Measurements from ENCODE around the gene FTO.

Gene FTO

DNA sequence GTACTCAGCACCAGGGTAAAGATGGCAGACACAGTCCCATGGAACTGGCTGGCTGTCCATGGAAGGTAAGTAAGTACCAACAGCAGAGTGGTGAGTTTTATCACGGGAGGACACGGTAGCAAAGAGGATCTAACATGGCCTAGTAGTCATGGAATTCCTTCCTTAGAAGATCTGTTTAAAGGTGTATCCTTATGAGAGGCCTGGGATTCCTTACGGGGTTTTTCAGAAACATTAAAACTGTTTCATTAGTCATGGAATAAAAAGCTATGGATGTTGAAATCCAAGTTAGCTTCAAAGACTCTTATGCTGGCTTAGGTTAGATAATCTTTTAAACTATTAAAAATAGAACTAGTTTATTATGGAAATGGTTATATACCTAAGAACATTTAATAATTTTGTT, 7.4 kb downstream of the FTO start:
- DNase-seq (ENCODE audit: low spot score), result no peak

DNA sequence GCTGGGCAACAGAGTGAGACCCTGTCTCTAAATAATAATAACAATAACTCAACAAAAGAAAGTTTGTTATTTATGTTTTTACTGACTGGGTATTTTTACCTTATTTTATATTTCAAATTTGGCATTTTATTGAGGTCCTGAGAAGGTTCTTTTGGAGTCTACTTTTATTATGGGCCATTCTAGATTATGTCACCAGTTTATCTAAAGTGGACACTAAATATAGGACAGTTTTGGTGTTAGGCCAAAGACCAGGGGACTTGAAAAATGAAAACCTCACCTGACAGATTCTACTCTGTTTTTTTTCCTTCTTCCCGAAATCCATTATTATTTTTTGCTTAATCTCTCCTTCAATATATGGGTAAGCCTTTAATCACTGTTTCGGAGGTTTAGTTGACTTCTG, 8.1 kb downstream of the FTO start:
- DNase-seq (ENCODE audit: low spot score), result no peak

DNA sequence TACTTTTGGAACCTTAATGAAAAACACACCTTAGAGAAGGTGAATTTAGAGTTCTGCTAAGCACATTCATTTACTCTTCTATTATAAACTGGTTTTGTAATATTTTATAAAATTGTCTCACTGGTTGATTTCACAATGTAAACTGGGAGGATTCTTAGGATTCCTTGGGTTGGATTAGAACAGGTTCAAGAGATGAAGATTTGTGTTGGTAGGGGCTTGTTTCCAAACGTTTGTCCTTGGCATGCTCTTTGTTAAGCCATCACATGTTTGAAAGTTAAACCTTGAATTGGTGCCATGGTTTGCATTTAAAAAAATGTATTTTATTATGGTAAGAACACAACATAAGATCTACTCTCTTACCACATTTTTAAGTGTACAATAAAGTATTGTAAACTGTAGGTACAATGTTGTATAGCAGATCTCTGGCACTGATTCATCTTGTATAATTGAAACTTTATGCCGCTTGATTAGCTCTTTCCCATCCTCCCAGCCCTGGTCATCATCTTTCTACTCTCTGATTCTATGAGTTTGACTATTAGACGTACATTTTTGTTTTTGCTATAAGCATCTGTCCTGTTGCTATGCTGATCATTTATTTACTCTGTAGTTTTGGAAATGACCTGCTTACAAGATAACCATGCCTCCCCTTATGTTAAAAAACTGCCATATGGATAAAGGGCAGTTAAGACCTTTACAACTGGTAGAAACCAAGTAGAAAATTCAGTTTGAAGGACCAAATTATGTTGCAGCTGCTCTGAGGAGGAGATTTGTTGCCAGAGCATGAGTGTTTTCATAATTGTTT, 9.6 kb downstream of the FTO start:
- no peak for DNase-seq (ENCODE audit: low spot score)

- DNase-seq (ENCODE audit: low spot score), result no peak
These were observed 10.5 kb downstream of the FTO start for GRCh38 chr16:53714205-53715022.

DNA sequence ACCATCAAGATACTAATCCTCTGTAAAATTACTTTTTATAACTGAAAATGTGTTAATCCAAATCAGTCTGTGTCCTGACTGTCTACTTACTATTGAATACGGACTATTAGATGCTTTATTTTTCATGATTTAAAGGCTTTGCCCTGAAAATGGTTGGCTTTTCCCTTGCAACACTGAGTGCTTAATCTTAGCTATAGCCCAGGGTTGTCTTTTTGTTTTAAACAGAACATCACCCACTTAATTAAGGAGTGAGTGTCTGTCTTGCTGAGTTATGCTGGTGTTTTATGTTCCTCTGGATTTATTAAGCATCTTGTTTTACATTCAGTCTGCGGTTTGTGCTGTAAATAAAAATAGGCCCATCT, 11.0 kb downstream of the FTO start:
- no peak for DNase-seq (ENCODE audit: low spot score)

DNA sequence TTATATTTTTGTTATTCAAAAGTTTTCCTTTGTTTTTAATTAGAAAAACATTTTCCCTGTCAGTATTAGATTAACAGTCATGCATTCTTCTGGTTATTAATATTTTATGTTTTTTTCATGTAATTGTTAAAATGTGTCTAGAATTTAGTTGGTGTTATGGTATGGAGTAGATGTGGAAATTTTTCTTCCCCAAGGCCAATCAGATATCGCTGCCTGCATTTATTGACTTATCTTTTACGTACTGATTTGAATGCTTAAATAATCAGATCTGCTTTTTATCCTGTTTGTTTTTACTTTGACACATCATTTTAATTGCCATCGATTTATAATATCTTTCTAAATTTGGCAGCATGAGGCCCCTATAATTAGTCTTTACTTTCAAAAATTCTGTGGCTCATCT, 13.6 kb downstream of the FTO start:
- no peak for DNase-seq (ENCODE audit: low spot score)

DNA sequence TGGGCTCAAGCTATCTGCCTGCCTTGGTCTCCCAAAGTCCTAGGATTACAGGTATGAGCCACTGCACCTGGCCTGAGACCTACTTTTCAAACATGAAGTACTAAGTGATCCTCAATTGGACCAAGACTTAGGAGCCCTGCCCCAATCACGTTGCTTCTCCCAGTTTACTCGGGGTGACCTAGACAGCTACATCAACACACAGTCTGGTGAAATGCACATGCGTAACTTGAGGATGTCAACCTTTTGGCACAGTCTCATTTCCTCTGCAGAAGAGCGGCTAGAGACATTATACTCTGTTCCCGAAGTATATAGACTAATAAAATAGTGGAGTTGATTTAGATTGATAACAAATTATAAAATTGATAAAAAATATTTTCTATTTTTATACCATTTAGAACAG, 17.1 kb downstream of the FTO start:
- DNase-seq (ENCODE audit: low spot score), result no peak

GRCh38 chr16:53726625-53727024, 22.7 kb downstream of the FTO start:
- DNase-seq (ENCODE audit: low spot score), result no peak

- DNase-seq (ENCODE audit: low spot score), result no peak
These were observed 26.7 kb downstream of the FTO start for GRCh38 chr16:53730693-53731092.

- DNase-seq (ENCODE audit: low spot score), result no peak
These were observed 28.5 kb downstream of the FTO start for GRCh38 chr16:53732296-53732929.

GRCh38 chr16:53734908-53735307, 31.0 kb downstream of the FTO start:
- DNase-seq (ENCODE audit: low spot score), result no peak

DNA sequence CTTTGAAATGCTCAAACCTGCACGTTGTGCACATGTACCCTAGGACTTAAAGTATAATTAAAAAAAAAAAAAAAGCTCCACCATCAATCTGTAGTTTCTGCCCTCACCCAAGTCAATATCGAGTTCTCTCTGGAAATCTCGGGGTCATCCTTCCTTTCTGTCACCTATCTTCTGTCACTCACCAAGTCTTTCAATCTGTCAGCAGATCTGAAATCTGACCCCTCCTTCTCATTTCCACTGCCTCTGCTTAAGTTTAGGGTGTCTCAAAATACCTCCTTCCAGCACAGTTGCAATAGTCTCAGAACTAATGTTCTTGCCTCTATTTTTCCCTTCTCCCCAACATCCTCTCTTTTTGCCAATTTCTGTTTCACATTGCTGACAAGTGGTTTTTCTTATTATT, 32.3 kb downstream of the FTO start:
- DNase-seq (ENCODE audit: low spot score), result no peak

- DNase-seq (ENCODE audit: low spot score), result no peak
These were observed 33.6 kb downstream of the FTO start for GRCh38 chr16:53737552-53737951.

DNA sequence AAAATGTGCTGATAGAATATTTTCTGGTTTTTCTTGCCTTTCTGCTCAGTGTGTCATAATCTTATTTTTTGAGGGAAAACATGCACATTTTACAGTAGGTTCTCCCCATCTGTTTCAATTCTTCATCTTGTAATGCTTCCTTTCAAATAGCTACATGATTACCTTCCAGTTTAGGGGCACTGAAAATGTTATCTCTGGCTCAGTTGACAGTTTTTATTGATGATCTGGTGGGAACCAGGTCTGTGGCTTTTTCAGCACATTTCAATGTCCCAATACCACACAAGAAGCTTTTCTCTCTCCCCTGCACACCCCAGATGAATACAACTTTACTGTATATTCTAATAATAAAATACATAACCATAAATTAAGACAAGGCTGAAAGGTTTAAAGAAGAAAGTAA, 36.5 kb downstream of the FTO start:
- no peak for DNase-seq (ENCODE audit: low spot score)

- no peak for DNase-seq (ENCODE audit: low spot score)
These were observed 37.1 kb downstream of the FTO start for GRCh38 chr16:53740933-53741531.

DNA sequence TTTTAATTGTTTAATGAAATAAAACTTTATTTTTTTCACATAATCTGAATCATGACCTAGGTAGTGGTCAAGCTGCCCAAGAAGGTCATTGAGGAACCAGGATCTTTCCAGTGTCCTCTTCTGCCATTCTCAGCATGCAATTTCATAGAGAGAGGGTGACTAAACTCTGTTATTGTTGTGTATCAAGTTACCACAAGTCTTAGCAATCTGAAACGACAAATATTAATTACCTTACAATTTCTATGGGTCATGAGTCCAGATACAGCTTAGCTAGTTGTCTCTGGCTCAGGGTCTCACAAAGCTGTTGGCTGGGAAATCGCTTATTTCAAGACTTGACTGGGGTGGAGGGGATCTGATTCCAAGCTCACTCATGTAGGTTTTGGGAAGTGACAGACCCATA, 37.6 kb downstream of the FTO start:
- no peak for DNase-seq (ENCODE audit: low spot score)

- peak; percentile 43 for DNase-seq (ENCODE audit: low spot score)
These were observed 39.2 kb downstream of the FTO start for GRCh38 chr16:53743149-53743566.

DNA sequence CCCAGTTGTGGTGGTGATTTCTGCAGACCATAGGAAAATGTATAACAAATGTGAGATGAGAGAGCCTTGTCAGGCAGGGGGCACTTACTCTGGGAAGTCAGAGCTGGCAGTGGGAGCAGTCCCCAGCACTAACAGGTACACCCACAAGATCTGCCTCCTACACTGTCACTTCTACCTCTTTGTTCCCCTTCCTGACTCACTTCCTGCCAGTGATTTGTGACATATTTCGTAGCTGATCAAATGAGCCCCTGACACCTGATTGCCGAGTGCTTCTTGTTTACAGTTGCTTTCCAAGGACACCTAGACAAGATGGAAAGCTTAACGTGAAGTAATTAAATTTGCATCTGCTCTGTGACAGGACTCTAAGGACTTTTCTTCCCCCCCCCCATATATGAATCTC, 40.5 kb downstream of the FTO start:
- DNase-seq (ENCODE audit: low spot score), result no peak

DNA sequence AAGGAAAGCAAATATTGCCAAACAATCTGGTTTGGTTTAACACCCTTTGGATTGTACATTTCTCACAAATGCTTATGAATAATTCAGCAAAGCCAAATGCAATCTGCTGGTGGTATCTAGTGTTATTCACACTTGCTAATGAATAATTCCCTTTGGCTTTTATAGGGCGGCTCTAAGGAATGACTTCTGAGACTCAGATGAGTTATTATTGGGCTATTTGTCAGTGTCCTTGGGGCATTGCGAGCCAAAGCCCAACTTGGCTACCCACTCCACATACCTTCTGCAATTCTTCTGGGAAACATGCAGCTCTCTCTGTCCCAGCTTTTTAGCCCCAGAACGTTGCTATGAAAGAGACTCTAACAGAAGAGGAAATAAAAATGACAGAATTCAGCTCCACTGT, 41.1 kb downstream of the FTO start:
- DNase-seq (ENCODE audit: low spot score), result no peak

- peak; percentile 12 for DNase-seq (ENCODE audit: low spot score)
These were observed 41.9 kb downstream of the FTO start for GRCh38 chr16:53745753-53746266.

DNA sequence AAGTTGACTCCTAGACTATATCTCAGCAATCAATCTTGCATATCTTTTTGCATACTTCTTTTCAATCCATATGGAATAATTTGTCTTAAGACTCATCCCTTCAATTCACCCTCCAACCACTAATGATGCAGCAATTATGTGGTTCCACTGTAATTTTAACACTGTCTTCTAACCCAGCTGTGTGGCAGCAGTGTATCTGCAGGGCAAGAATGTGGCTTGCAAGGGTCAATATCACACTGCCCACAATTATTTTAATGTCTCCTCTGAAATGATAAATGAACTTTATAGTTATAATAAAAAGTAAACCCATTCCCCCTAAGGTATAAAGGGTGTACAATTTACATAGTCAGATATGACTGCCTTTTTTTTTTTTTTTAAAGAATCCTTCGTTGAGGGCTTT, 48.6 kb downstream of the FTO start:
- no peak for DNase-seq (ENCODE audit: low spot score)

DNA sequence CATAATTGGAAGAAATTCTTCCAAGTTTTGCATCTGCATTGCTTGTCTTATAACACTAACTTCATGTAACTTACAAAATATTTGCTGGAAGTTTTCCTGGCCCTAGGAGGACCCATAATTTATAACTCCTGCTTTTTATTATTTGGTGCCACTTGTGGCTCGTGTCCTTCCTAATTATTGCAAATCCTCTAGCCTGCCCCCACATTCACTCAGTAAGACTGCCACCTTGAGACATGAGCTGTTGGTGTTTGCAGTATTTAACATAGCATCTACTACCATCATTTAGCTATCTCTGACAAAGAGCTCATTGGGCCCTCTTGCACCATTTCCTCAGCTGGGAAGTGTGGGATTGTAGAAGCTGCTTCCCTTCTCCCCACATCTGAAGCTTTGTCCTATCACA, 49.5 kb downstream of the FTO start:
- DNase-seq (ENCODE audit: low spot score), result no peak

Data from NAMALWA (cell line).